GM18526 (cell line): ENCODE results near the gene KLK10.

Experiments
- POLR2A ChIP-seq: IDR thresholded peaks from 3 replicates; pipeline ENCODE4 v1.6.1; 2011; ENCODE audit not compliant: insufficient read length; ENCODE audit errors: extremely low read depth

The KLK10 gene, protein sequence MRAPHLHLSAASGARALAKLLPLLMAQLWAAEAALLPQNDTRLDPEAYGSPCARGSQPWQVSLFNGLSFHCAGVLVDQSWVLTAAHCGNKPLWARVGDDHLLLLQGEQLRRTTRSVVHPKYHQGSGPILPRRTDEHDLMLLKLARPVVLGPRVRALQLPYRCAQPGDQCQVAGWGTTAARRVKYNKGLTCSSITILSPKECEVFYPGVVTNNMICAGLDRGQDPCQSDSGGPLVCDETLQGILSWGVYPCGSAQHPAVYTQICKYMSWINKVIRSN

DNA sequence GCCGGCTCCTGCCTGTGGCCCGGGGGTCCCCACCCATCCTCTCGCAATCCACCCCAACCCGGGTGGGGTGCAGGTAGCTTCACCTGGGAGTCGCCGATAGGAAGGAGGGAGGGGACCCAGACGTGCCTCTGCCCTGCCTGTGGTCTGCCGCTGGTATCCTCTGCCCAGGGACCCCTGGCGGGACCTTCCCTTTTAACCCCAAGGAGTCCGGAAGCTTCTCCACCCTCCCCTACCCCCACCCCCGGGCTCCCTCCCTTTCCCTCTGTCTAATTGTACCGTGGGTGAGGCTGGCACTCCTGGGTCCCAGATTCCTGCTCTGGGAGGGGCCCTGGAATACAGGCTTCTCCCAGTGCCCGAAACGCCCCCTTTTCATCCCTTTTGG is at the start of gene KLK10:
Gene KLK10 (minus strand): TSS at position 166 of the 382 bp plus-strand sequence. CDS start 579 bp downstream, outside the sequence.
- no peak for TF ChIP-seq POLR2A

DNA sequence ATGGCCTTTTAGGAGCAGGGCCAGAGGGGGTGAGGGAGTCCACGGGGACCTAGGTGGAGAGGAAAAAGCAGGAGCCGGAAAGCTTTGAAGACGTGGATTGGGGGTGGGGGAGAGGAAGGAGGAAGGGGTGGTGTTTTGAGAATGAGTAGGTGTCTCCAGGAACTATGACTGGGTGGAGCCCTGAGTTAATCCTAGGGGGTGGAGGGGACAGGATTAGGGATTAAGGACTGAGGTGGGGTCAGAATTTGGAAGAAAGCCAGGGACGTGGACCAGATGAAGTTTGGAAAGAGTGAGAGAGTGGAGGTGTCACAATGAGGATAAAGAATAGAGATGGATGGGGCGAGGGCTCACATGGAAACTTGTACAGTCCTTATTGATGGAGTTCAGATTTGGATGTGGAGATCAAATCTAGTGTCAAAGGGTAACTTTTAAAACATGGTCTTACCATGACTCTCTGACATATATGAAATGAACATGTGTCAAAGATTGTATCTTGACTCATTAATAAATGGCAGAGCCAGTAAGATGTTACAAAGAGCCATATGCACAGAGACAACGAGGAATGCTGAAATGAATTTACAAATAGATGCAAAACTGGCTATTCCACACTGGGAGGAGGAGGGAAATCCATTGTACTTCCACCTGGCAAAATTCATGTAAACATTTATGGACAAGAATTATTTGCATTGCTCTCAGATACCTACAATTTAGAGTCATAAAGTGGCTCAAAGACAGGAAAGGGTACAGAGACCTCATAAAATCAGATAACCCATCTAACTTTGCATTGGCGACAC is 47.1 kb upstream of the KLK10 start:
- TF ChIP-seq POLR2A, result no peak

DNA sequence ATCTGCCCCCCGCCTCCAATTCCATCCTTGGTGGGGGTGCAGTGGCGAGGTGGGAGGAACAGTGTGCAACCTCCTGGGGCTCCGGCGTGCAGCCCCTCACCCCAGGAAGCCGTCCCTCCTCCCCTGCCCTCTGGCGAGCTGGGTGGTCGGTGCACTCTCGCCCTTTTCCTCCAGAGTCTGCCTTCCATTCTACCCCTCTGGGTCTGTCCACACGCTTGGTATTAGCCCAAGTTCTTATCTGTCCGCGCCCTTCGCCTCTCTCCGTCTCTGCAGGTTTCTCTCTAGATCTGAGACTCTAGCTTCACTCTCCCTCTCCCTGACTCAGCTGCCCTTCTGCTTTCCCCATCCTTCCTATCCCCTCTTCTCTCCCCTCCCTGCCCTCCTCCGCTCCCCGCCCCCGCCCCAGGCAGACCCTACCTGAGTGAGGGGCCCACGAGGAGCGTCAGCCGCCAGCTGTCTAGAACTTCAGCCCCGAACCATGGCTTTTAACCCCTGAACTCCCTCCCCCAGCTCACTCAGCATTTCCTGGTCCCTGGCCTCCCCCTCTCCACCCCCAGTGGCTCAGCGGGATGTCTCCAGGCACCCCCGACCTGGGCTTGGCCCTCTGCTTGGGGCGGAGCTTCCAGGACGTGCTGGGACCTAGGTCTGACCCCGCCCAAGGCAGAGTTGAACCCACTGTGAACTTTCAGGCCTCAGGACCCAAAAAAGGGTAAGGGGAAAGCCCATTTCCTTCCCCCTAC is 45.9 kb upstream of the KLK10 start:
- TF ChIP-seq POLR2A, result no peak

DNA sequence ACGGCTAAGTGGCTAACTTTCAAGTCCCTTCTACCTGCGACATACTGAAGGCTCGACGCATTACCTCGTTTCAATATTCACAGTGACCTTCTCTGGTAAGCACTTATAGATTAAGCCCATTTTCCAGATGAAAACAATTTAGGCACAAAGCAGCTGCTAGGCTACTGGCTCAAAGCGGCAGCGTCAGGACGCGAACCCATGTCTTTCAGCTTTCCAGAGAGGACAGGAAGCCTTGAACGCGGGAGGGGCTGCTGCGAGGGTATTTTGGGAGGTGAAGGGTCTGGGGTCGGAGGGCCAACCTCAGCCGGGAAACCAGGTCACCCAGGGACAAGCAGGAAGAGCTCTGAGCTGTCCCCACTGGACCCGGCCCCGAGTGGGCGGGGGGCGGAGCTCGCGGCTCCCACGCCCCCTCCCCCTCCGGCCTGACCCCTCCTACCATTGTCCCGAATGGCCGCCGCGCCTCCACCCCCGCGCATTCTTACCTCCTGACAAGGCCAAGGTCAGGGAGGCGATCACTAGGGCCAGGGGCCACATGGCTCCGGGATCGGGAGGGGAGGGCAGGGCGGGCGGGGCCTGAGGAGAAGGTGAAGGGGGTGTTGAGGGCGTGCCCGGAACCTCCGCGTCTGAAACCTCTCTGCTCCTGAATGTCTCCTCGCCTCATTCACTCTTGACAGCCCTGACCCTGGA is 45.2 kb upstream of the KLK10 start, which contains the start of gene KLK13:
Gene KLK13 (minus strand): TSS at position 559 of the 687 bp plus-strand sequence. CDS start 25 bp downstream, at position 534.
- no peak for TF ChIP-seq POLR2A

DNA sequence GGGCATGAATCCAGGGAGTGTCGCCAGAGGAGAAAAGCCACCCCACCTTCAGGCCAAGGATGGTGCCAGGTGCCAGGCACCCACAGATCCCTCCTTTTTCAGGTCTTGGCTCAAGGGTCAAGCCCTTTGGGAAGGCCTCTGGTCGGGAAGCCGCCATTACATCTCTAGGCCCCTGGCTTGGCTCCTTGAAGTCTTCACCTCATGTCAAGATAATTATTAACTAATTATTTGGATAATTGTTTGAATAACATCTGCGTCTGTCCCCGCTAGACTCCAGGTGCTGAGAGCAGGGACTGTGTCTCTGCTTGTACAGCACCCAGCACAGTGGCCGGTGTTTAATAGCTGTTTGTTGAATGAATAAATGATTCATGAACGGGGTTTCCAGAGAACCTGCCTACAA is 44.2 kb upstream of the KLK10 start:
- TF ChIP-seq POLR2A, result no peak

DNA sequence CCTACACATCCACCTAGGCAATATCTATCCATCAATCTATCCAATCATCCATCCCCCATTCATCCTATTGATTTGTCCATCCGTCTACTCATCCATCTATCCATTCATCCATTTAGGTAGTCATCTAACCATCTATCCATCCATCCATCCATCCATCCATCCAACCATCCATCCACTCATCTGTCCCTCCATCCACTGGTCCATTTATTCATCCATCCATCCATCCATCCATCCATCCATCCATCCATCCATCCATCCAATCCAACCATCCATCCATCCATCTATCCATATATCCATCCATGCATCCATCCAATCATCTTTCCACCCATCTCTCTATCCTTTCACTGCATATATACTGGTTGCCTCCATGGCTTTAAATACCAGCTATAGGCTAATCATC is 41.5 kb upstream of the KLK10 start:
- no peak for TF ChIP-seq POLR2A

DNA sequence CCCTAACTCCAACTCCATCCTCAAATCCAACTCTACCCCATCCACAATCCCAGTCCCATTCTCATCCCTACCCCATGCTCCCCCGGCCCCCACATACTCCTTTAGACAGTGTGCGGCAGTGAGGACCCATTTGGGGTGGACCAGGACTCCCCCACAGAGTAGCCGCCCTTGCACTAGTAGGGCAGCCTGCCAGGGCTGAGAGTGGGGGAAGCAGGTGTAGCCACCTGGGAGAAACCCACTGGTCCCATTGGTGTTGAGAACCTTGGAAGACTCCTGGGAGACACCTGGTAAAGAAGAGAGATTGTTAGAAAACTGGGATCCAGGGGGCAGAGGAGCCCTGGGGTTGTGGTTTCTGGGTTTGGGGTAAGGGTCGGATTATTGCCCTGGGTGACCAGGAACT is 40.8 kb upstream of the KLK10 start:
- no peak for TF ChIP-seq POLR2A

DNA sequence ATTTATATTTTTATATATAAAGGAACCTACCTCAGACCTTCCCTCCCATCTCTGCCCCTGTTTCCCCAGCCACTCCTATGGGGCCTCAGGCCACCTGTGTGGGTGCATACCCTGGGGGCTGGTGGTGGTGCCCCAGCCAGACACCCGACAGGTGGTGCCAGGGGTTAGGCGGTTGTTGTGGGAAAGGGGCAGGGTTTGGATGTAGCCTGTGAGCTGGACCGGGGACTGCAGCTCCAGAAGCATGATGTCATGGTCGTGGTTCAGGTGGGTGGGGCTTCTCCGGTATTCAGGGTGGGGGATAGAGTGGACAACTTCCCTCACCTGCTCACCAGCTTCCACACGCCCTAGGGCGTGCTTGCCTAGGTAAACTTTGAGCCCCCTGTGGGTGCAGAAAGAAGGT is 40.2 kb upstream of the KLK10 start:
- TF ChIP-seq POLR2A, result no peak

DNA sequence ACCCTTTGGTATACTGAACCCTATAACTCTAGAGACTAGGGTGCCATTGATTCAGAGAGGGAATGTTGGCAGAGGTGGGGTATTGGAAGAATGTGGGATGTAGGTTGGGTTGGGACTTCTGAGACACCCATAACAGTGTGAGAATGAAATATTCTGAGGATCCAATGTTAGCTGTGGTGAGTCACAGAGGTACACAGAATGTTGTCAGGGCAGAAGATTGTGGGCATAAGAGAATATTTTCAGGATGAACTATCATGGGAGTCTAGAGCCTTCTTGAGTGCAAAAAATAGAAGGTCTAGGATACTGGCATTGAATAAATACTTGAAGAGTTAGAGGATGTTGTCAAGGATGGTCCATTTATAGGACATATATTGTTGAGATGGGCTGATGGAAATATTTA is 36.4 kb upstream of the KLK10 start:
- no peak for TF ChIP-seq POLR2A

DNA sequence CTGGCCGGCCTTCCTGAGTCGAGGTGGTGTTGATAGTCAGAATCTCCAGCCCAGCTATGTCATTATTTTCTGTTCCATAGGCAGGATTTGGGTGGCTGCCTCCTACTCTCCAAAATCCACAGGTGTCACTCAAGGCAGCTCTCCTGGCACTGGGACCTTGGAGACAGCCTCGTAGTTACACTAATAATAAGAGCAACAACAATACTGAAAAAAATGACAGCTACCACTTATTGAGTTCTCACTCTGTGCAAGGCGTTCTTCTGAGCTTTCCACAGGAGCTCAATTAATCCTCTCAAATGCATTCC is 27.5 kb upstream of the KLK10 start:
- no peak for TF ChIP-seq POLR2A

DNA sequence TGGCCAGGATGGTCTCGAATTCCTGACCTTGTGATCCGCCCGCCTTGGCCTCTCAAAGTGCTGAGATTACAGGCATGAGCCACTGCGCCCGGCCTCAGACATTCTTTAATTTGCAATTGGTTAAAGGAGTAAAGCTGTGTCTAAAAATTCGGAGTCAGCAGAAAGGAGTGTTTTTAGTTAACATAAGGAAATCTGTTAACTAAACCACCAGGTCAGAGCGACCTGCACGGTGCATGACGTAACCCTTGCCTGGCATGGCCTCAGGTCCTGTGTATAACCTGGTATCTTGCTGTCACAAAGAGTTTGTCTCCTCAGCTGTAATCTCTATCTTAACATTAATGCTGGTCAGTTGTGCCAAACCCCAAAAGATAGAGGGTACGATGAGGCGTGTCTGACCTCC is 24.8 kb upstream of the KLK10 start:
- TF ChIP-seq POLR2A, result no peak

DNA sequence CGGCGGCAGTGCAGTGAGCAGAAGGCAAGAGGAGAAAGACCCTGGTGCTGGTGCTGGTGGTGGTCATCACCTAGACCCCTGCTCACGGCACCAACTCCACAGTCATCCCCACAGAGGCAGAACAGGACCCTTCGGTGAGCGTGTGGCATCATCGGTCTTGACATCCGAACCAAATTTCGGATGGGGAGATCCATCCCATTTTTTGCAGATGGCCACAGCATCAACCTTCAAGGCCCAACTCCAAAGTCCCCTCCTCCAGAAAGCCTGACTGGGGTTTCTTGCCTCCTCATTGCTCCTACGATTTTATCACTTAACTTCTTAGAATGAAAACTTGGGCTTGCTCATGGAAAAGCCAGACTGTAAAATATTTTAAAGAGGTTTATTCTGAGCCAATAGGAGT is 24.0 kb upstream of the KLK10 start:
- TF ChIP-seq POLR2A, result no peak

DNA sequence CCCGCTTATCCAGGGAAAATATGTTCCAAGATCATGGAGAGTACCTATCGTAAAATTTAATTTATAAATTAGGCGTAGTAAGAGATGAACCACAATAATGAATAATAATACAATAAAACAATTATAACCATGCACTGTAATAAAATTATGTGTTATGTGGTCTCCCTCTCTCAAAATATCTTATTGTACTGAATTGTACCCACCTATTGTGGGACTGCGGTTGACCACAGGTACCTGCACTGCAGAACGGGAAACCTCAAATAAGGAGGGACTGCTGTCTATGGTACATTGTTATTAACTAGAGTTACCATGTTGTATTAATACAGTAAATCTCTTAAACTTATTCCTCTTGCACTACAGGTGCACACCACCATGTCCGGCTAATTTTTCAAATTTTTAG is 20.6 kb upstream of the KLK10 start:
- TF ChIP-seq POLR2A, result no peak

DNA sequence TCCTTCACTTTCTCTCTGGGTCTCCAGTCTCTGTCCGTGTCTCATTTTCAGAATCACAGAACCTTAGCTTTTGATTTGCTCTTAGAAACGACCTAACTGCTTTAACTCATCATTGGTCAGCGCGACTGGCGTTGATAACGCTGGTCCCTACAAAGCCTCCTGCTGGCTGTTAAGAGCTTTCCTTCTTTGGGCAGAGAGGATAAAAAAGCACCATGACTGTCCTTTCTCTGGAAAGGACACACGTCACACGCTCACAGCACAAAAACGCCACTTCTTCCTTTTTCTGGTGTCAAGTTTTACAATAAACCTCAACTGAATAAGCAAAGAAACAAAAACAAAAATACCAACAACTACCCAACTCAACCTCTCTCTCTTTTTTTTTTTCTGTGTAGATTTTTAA is 17.0 kb upstream of the KLK10 start:
- no peak for TF ChIP-seq POLR2A

DNA sequence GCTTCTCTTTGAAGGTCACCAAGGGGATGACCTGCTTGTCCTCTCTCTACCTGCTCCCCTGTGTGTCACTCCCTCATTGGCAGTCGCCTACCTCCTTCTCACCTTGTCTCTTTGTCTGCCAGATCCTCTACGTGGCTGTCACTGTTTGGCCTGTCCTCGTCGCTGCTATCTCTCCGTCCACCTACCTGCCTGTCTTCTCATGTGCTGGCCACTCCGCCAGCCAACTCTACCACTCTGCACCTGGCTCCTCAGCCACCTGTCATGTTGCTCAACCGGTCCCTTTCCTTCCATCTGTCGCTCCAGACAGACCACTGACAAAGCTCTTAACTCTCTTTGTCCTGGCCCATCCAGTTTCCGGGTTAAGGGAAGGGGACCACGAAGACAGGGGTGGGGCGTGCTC is 15.2 kb upstream of the KLK10 start, which contains the start of gene KLK12:
Gene KLK12 (minus strand): TSS at position 299 of the 400 bp plus-strand sequence. CDS start 381 bp downstream, outside the sequence.
- no peak for TF ChIP-seq POLR2A

DNA sequence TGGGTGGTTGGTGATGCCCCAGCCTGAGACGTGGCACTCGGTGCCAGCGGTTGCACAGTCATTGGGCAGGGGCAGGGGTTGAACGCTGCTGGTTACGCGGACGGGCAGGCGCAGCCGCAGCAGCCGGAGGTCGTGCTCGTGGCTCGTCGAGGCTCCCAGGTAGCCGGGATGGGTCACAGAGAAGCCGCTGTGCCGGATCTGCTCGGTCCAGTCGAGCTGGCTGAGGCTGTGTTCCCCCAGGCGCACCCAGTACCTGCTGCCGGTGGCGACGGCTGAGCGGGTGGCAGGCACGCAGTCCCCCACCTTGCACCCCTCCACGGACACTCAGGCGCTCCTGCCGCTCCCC is 12.3 kb upstream of the KLK10 start:
- TF ChIP-seq POLR2A, result no peak

DNA sequence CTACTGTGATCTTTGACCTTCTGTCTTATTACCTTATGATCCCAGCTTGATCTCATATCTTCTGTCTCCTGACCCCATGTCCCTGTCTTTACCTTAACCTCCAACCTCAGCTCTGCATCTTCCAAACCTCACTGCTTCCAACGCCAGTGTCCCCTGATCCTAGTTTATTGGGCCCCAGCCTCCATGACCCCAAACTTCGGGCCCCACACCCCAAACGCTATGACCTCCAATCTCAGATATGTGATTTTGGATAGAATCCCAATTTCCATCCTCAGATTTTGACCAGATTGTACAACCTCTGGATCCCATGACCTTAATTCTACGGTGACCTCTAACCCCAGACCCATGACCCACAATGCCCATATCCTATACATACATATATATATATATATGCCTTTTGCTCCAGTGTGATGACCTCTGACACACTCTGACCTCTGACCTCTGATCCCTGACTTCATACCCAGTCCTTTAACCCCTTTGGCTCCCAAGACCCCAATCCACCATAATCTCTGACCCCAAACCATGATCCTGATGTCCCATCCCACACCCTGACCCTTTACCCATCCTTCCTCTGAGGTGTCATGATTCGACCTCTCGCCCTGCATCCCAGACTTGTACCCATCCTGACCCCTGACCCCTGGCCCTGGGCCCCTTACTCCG is 11.8 kb upstream of the KLK10 start:
- no peak for TF ChIP-seq POLR2A
